Ammon's horn (tissue), 1 donor: ENCODE data around the gene GAS2L1.
A peak's percentile ranks its signal among the peaks of the same experiment; 100 is the strongest.

Experiments used
- DNase-seq: peaks from one replicate; pipeline ENCODE4 v3.0.0-alpha.2; 2016; ENCODE audit warnings: low spot score

GAS2L1 gene

DNA sequence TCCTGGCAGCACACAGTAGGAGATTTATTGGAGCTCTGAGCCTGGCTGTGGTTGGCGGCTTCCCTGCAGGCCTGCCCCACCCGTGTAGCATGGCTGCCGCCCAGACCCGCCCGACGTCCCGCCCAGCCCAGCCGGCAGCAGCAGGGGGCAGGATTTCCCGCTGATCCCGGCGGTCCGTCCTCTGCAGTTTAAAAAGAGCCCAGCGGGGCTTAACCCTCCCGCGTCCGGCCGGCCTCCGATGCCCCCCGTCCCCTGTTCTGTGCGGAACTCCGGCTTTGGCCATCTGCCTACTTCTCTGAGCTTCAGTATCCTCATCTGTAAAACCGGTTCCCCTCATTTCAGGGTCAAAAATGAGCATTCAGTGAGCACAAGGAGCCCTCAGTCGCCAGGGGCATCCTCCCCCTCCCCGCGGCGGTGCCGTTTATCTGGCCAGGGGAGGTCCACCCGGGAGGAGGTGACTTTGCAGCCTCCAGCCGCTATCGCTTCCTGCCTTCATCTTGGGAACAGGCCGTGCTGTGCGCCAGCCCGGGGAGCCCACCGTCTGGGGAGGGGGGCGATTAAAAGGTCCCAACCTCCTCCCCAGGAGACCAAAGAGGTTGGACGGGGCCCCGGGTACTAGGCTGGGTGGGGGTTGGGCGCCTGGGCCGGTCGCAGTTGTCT lies at the start of gene GAS2L1:
Gene GAS2L1, plus strand, starts transcription at position 476 of the 660 bp plus-strand sequence. CDS start 1,456 bp downstream, outside the sequence.
- DNase-seq: peak; percentile 83

DNA sequence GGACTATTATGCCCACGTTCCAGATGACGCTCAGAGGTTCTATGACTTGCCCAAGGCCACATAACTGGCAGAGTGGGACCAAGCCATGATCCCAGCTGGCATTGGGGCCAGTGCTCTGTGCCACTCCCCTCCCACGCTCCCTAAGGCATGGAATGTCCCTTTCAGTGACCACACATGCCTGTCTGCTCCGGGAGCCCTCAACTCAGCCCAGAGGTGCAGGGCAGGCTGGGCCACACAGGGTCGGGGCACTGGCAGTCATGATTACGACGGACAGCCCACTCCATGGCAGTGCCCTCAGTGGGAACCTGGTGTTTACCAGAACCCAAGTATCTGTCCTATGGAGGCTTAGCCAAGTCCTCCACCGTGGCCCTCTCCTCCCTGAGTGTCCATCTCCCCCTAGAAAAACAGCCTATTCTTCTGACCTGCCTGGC lies 48.7 kb upstream of the GAS2L1 start:
- DNase-seq: no peak

- no peak for DNase-seq
Measured at GRCh38 chr22:29258407-29259252, 47.8 kb upstream of the GAS2L1 start.

DNA sequence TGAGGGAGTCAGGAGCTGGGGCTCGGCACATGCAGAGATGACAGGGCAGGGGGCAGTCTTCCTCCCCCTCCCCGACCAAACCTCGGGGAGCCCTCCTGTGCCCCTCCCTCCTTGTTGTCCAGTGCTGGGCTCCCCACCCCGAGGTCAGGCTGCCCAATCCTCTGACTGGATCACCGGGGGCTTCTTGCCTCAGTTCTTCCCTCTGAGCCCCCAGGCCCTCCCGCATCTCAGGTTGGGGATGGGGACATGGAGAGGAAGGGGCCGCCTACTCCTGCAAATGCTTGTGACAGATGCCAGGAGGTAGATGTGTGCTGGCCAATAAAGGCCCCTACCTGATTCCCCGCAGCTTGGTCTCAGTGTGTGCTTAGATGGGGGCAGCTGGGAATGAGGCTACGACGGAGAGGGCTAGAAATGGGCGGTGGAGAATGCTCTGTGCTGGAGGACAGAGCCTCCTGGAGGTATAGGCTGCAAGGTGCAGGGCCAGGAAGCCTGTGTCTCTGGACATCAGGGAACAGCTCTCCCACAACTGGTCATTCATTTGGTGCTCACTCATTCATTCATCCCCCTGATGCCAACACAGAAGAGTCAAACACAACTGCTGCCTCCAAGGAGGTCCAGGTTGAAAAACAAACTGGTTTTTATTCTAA lies 47.1 kb upstream of the GAS2L1 start:
- DNase-seq: no peak

DNA sequence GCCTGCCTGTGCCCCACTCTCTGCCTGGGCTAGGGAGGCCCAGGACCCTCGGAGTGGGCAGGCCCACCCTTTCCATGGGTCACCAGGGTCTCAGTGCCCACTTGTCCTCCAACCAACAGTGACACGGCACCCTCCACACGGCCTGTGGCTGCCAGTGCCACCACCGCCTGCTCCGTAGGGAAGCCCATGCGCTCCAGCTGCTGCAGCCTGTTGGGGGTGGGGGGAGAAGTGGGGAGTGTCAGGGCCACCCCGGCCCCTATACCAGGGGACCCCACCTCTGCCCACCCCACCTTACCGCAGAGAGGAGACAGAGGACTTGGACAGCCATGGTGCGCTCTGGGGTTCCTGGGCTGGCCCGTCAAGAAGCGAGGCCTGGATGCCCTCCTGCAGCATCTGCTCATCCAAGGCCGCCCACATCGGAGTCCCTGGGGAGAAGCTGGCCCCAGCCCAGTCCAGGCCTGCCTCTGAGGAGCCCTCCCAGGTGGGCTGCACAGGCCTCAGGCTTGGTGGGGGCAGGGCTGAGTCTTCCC lies 46.4 kb upstream of the GAS2L1 start:
- no peak for DNase-seq

GRCh38 chr22:29260601-29261315 lies 45.7 kb upstream of the GAS2L1 start:
- DNase-seq: no peak

- DNase-seq: no peak
Measured at GRCh38 chr22:29263791-29264276, 42.6 kb upstream of the GAS2L1 start.

DNA sequence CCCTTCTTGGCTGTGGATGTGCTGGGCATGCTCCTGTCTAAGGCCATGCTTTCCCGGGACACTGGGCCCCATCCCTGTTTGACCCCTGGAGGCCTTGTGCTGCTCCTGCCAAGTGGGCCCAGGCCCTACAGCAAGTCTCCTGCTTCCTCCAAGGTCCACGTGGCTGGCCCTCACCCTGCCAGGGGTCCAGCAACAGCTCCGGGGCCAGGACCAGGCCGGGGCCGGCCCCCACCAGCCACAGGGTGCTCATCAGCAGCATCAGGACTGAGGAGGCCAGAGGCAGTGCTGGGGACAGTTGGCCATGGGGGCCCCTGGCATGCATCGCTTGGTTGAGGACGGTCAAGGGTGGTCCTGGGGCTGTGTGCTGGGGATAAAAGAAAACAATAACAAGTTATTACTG lies 41.1 kb upstream of the GAS2L1 start:
- no peak for DNase-seq

GRCh38 chr22:29265929-29266328 lies 40.5 kb upstream of the GAS2L1 start:
- no peak for DNase-seq

DNA sequence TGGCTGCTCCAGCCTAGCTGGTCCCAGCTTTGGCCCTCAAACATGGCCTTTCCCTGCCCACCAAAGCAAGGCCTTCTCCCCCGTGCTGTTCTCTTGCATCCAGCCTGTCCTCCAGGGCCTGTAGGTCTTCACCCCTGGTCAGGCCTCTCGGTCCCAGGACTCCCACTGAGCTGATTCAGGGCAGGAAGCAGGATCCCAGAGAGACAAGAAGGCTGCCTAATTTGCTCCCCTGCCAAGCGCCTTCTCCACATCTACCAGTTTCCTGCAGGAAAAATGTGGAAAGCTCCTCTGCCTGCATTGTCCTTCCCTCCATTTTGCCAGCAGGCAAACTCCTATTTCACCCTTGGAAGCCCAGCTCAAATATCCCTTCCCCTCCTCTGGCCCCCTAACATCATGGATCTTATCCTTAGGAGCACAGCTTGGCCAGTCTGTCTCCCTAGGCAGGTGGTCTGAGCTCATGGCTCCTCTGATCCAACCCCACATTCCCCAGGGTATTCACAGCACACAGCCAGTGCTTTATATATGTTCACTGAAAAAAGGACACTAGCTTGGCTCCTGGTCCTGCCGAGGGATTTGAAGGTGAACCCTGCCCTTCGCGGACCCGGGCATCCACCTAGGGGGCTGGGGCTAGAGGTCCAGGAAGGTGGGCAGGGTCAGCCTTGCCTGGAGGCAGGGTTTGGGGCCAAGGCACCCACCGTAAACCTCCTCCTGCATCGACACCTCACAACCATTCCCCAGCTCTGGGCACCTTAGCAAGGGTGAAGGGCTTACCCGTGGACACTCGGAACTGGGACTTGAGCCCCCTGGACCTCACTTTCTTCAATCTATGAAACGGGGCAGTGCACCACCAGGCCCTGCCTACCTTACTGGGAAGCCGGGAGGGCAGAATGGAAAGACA lies 39.6 kb upstream of the GAS2L1 start:
- DNase-seq: no peak

DNA sequence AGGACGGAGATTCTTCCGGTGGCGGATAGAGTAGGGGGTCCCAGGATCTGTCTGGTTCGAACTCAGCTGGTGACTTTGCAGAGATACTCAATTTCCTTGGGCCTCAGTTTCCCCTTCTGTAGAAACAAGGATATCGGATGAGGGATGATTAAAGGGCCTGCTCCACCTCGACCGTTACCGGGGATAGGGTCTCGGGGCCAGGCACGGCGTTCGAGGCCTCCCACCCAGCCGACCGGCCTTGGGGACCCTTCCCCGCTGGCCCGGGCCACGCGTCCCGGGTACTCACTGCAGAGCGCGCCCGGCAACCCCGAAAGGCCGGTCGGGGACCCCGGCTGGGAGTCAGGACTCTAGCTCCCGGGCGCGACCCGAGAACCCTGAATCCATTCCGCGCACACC lies 39.0 kb upstream of the GAS2L1 start:
- DNase-seq: no peak

DNA sequence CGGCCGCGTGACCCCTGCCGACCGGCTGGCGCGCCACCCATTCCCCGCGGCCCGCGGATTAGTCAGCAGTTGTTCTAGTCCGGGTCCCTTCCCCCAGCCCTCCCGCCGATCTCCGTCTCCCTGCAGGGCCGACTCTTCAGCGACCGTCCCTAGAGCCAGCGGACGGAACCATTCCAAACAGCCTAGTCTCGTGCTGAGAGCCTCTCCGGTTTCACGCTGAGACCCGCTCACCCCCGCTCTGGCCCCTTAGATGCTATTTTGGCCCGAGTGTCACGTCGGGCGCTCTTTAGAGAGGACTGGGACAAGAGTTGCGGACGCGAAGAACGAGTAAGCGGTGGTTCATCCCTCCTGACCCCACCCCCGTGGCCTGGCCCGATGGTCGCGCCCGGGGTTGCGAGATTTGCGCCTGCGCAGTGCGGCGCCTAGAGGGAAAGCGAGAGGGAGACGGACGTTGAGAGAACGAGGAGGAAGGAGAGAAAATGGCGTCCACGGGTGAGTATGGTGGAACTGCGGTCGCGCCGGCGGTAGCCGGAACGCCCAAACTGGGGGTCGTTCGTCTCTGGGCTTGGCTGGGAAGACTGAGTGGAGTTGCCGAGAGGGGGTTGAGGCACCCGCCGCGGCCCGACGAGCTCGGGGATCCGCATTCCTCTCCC lies 38.5 kb upstream of the GAS2L1 start, which contains the start of the genes EWSR1 and RHBDD3:
Gene EWSR1, plus strand, starts transcription at position 411 of the 653 bp plus-strand sequence. Its CDS starts 69 bp downstream, at position 480.
Gene RHBDD3, minus strand, starts transcription at position 124 of the 653 bp plus-strand sequence. CDS start 2,355 bp downstream, outside the sequence.
- DNase-seq: peak; percentile 96

GRCh38 chr22:29268511-29269229 lies 37.8 kb upstream of the GAS2L1 start:
- DNase-seq: peak; percentile 66

DNA sequence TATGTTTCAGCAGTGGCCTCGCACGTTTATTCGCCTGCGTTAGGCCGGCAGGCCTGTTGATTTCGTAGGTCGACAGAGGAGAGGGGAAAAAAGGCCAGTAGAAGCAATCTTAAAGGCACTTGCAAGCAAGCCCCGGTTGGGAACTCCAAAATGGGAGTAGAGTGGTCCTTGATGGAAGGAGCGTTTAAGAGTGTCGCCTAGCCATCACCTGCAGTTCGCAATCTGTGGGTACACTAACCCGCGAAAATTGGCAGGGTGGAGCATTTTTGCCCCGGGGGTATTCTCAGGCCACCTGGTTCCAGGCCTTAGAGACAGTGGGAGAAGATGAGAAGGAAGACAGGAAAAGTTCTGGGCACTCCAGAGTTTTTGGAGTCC lies 37.2 kb upstream of the GAS2L1 start:
- DNase-seq: no peak

GRCh38 chr22:29269731-29270474 lies 36.5 kb upstream of the GAS2L1 start:
- no peak for DNase-seq

DNA sequence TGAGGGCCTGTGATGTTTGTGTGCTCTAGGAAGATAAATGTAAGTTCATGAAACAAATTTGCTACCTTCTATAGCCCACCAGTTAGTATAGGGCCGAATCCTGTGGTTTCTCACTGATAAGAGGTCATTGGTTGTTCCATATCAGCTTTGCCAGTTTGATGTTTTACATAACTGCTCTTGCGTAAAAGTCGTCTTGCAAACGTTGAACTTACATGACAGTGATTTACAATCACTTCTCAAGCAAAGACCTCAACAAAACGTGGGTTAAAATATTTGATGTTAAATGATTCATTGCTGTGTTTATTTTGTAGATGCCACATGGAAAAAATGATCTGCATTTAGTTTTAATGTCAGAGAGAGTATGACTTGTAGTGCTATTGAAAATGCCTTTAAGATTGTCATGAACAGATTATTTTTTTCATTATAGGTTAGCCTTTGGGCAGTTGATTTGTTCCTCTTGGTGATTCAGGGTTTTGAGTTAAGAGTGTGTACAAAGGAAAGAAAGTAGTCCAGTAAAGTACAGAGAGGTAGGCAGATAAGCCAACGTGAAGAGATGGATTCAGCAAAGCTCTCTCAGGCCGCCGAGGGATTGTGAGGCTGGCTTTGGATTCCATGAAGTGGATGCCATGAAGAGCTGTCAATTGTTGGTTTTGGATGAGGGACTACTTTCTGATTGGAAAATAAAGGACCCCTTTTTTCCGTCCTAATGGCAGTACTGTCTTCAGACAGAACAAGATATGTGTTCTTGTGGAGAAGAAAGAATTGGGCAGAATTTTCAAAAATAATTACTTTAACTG lies 35.8 kb upstream of the GAS2L1 start:
- DNase-seq: no peak

DNA sequence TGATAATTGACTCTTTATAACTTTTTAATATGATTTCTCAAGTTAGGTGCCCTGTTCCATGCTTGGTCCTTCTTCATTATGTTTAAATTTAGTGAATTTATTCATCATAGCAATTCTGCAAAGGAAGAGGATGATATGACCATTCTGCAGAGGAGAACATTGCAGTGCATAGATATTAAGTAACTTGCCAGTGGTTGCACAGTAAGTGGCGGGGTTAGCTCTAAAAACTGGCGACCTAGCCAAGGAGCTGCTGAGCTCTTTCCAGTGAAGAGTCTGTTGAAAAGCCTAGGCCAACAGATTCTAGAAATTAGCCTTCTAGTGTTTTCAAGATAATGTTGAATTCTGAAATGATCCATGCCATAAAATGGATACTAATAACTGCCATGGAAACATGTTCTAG lies 33.8 kb upstream of the GAS2L1 start:
- no peak for DNase-seq

GRCh38 chr22:29275167-29275566 lies 31.3 kb upstream of the GAS2L1 start:
- no peak for DNase-seq
